ENCODE data around the gene FAIM2.

DNA sequence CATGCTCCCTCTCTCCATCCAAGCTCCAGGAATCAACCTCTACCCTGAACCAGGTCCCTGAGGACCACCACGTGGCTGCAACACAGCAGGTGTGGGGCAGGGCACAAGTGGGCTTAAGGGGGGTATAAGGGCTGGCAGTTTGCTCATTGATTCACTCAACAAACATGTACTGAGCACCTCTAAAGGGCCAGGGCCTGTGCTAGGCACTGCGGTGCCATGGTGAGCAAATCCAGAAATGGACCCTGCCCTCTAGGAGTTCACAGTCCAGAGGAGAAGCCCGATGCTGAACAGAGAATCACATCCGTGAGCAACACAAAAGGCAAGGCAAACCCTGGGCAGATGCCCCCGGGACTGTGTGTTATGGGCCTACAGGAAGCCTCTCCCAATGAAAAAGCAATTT lies 40.3 kb upstream of the FAIM2 start:
- TF ChIP-seq, protein P1, sequence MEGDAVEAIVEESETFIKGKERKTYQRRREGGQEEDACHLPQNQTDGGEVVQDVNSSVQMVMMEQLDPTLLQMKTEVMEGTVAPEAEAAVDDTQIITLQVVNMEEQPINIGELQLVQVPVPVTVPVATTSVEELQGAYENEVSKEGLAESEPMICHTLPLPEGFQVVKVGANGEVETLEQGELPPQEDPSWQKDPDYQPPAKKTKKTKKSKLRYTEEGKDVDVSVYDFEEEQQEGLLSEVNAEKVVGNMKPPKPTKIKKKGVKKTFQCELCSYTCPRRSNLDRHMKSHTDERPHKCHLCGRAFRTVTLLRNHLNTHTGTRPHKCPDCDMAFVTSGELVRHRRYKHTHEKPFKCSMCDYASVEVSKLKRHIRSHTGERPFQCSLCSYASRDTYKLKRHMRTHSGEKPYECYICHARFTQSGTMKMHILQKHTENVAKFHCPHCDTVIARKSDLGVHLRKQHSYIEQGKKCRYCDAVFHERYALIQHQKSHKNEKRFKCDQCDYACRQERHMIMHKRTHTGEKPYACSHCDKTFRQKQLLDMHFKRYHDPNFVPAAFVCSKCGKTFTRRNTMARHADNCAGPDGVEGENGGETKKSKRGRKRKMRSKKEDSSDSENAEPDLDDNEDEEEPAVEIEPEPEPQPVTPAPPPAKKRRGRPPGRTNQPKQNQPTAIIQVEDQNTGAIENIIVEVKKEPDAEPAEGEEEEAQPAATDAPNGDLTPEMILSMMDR (IDR thresholded peaks at IDR 0.05; ENCODE audit: poor library complexity), result no peak
- TF ChIP-seq EZH2 (IDR thresholded peaks at IDR 0.05; ENCODE audit: borderline replicate concordance), result no peak
- TF ChIP-seq EZH2phosphoT487 (IDR thresholded peaks at IDR 0.05; ENCODE audit: low read depth, severe bottlenecking, unreplicated experiment), result no peak

Measured in hepatocyte (in vitro differentiated cells).